H9 (cell line): ENCODE data around the gene USP22. TPM values are rescaled to one million over a fixed set of nuclear protein-coding genes. Genes with fewer than 3 reads are reported as not detected.
A peak's percentile ranks its signal among the peaks of the same experiment; 100 is the strongest.

Experiments
- DNase-seq: peaks from one replicate; pipeline ENCODE4 v3.0.0-alpha.2; 2017
- H2AFZ ChIP-seq: one replicate; pipeline ENCODE4 v1.6.1; 2013; ENCODE audit warnings: mild to moderate bottlenecking, low read length, control low read depth, moderate library complexity
- H2AK5ac ChIP-seq: 2 replicates; pipeline ENCODE4 v1.6.1; 2013; ENCODE audit warnings: low read length, control low read depth, mixed read lengths; ENCODE audit not compliant: insufficient read length
- H2BK120ac ChIP-seq: one replicate; pipeline ENCODE4 v1.6.1; 2013; ENCODE audit warnings: low read depth, mild to moderate bottlenecking, low read length, control low read depth, inconsistent platforms; ENCODE audit not compliant: poor library complexity, severe bottlenecking
- H2BK12ac ChIP-seq: 2 replicates; pipeline ENCODE4 v1.6.1; 2013; ENCODE audit warnings: low read length, control low read depth, mixed read lengths, low read depth; ENCODE audit not compliant: insufficient read length
- H2BK15ac ChIP-seq: 2 replicates; pipeline ENCODE4 v1.6.1; 2013; ENCODE audit warnings: low read depth, low read length, control low read depth
- H2BK20ac ChIP-seq: one replicate; pipeline ENCODE4 v1.6.1; 2013; ENCODE audit warnings: low read depth, mild to moderate bottlenecking, low read length, control low read depth, inconsistent platforms; ENCODE audit not compliant: poor library complexity, severe bottlenecking
- H2BK5ac ChIP-seq: 2 replicates; pipeline ENCODE4 v1.6.1; 2013; ENCODE audit warnings: low read length, control low read depth, mixed read lengths; ENCODE audit not compliant: insufficient read length
- H3K14ac ChIP-seq: 2 replicates; pipeline ENCODE4 v1.6.1; 2013; ENCODE audit warnings: low read length, control low read depth; ENCODE audit not compliant: insufficient read depth
- H3K18ac ChIP-seq: 2 replicates; pipeline ENCODE4 v1.6.1; 2013; ENCODE audit warnings: low read depth, mild to moderate bottlenecking, mixed read lengths, low read length, control low read depth; ENCODE audit not compliant: insufficient read length
- H3K23ac ChIP-seq: 2 replicates; pipeline ENCODE4 v1.6.1; 2013; ENCODE audit warnings: low read length, control low read depth, mixed read lengths, low read depth; ENCODE audit not compliant: insufficient read length
- H3K23me2 ChIP-seq: 2 replicates; pipeline ENCODE4 v1.6.1; 2013; ENCODE audit warnings: low read depth, mild to moderate bottlenecking, mixed read lengths, low read length, control low read depth; ENCODE audit not compliant: insufficient read length, poor library complexity, severe bottlenecking
- H3K27ac ChIP-seq: 2 replicates; pipeline ENCODE4 v1.5.1; 2013; ENCODE audit warnings: low read length, control low read depth, mixed read lengths, low read depth; ENCODE audit not compliant: insufficient read length
- H3K27me3 ChIP-seq: 2 replicates; pipeline ENCODE4 v1.6.1; 2013; ENCODE audit warnings: low read length, control low read depth, inconsistent platforms; ENCODE audit not compliant: insufficient read depth
- H3K4ac ChIP-seq: 2 replicates; pipeline ENCODE4 v1.6.1; 2013; ENCODE audit warnings: low read depth, mild to moderate bottlenecking, control low read depth, inconsistent platforms, low read length, moderate library complexity
- H3K4me1 ChIP-seq: 2 replicates; pipeline ENCODE4 v1.6.1; 2013; ENCODE audit warnings: low read length, control low read depth, inconsistent platforms; ENCODE audit not compliant: insufficient read depth
- H3K4me2 ChIP-seq: 2 replicates; pipeline ENCODE4 v1.6.1; 2013; ENCODE audit warnings: low read length, control low read depth, mixed read lengths; ENCODE audit not compliant: insufficient read length, insufficient read depth
- H3K56ac ChIP-seq: 2 replicates; pipeline ENCODE4 v1.6.1; 2013; ENCODE audit warnings: low read depth, mild to moderate bottlenecking, mixed read lengths, low read length, control low read depth; ENCODE audit not compliant: insufficient read length
- H3K79me1 ChIP-seq: 2 replicates; pipeline ENCODE4 v1.6.1; 2013; ENCODE audit warnings: low read depth, mild to moderate bottlenecking, moderate library complexity, low read length, control low read depth, inconsistent platforms; ENCODE audit not compliant: insufficient read depth, poor library complexity, severe bottlenecking
- H3K79me2 ChIP-seq: 2 replicates; pipeline ENCODE4 v1.6.1; 2013; ENCODE audit warnings: low read length, control low read depth, inconsistent platforms; ENCODE audit not compliant: insufficient read depth
- H3K9ac ChIP-seq: 2 replicates; pipeline ENCODE4 v1.6.1; 2013; ENCODE audit warnings: low read length, control low read depth, mixed read lengths; ENCODE audit not compliant: insufficient read length; ENCODE audit errors: extremely low read depth
- H3K9me3 ChIP-seq: one replicate; pipeline ENCODE4 v1.6.1; 2013; ENCODE audit warnings: low read depth, low read length, inconsistent platforms; ENCODE audit not compliant: control insufficient read depth
- H3T11ph ChIP-seq: one replicate; pipeline ENCODE4 v1.6.1; 2013; ENCODE audit warnings: mild to moderate bottlenecking, low read length, control low read depth, inconsistent platforms
- H4K20me1 ChIP-seq: one replicate; pipeline ENCODE4 v1.6.1; 2013; ENCODE audit not compliant: control insufficient read depth, insufficient read length, insufficient read depth
- H4K5ac ChIP-seq: 2 replicates; pipeline ENCODE4 v1.6.1; 2013; ENCODE audit warnings: low read depth, mild to moderate bottlenecking, mixed read lengths, low read length, control low read depth; ENCODE audit not compliant: insufficient read length
- H4K8ac ChIP-seq: replicated peaks from 2 replicates; pipeline ENCODE4 v1.6.1; 2013; ENCODE audit warnings: low read length, control low read depth, mixed read lengths, low read depth; ENCODE audit not compliant: insufficient read length
- H4K91ac ChIP-seq: 2 replicates; pipeline ENCODE4 v1.6.1; 2013; ENCODE audit warnings: low read depth, mild to moderate bottlenecking, moderate library complexity, mixed read lengths, low read length, control low read depth; ENCODE audit not compliant: insufficient read length
- H3K27ac Mint-ChIP-seq, 3 experiments: 2 replicates in 2 of 3; 3 replicates in 1 of 3; pipeline ENCODE4 v1.8.0; 2020 to 2021; ENCODE audit warnings: mixed read lengths in 3 of 3, mild to moderate bottlenecking in 1 of 3, moderate library complexity in 1 of 3
- H3K27me3 Mint-ChIP-seq: 2 replicates; pipeline ENCODE4 v1.8.0; 2021; ENCODE audit warnings: low read depth, mild to moderate bottlenecking, moderate library complexity, mixed read lengths
- H3K36me3 Mint-ChIP-seq, 3 experiments: 2 replicates in 2 of 3; 3 replicates in 1 of 3; pipeline ENCODE4 v1.8.0; 2020 to 2021; ENCODE audit warnings: low read depth in 3 of 3, mixed read lengths in 3 of 3; ENCODE audit not compliant: insufficient read depth in 1 of 3
- H3K4me1 Mint-ChIP-seq, 2 experiments: 2 replicates each; pipeline ENCODE4 v1.8.0; 2020; ENCODE audit warnings: mixed read lengths in 2 of 2
- H3K4me3 Mint-ChIP-seq, 2 experiments: 2 replicates in 1 of 2; 3 replicates in 1 of 2; pipeline ENCODE4 v1.8.0; 2020 to 2021; ENCODE audit warnings: mild to moderate bottlenecking in 2 of 2, mixed read lengths in 2 of 2, moderate library complexity in 1 of 2
- H3K9me3 Mint-ChIP-seq, 2 experiments: 2 replicates in 1 of 2; 3 replicates in 1 of 2; pipeline ENCODE4 v1.8.0; 2020; ENCODE audit warnings: mild to moderate bottlenecking in 2 of 2, mixed read lengths in 2 of 2, moderate library complexity in 1 of 2
- CTCF ChIP-seq: fragments of 200-600 bp; sonication (generic); conservative IDR thresholded peaks from 3 replicates; pipeline ENCODE4 v1.8.0; 2021; ENCODE audit warnings: antibody characterized with exemption, mild to moderate bottlenecking
- WGBS: extraction: QIAGEN DNeasy Blood & Tissue Kit; methylation state at CpG from one replicate; pipeline ENCODE4 v1.1.7; 2013; ENCODE audit warnings: missing lambda C conversion rate, low lambda C conversion rate, mixed read lengths; ENCODE audit not compliant: insufficient read length; ENCODE audit errors: extremely low coverage; 5-methylcytosine and 5-hydroxymethylcytosine counted together
- total RNA-seq: library from RNA; stranded (reverse); gene quantifications from 2 replicates; pipeline ENCODE4 v1.2.1, GENCODE V29; 2021

Gene USP22
- total RNA-seq, 1 experiment from 2014 or later: 345 TPM

GRCh38 chr17:21034340-21035235, 8.2 kb downstream of the USP22 start:
- WGBS: no CpG with 5 or more reads among the region's 13 CpGs
- Mint-ChIP-seq H3K4me1 (peaks cover 65 to 72% of the 10 kb centered on the region in 2 experiments), H3K9me3 (no peaks in the 10 kb centered on the region), H3K4me3 (peak overlapping the region in 1 of 2 experiments; percentile 43; a peak in 3 of 5 replicates), H3K36me3 (peaks cover 11 to 55% (median 43%) of the 10 kb centered on the region in 3 experiments; a peak in 6 of 7 replicates), H3K27ac (peak overlapping the region; percentile 50 to 87 (median 50); a peak in 6 of 7 replicates), H3K27me3 (no peaks in the 10 kb centered on the region; the same call in 1 of the 2 replicates)
- no peaks in the 10 kb centered on the region for H4K20me1 ChIP-seq
- H2BK20ac ChIP-seq: no peak overlapping the region
- no peak overlapping the region for H2AK5ac ChIP-seq
- peak overlapping the region; percentile 34 for H3K4me2 ChIP-seq
- H3K79me2 ChIP-seq: peaks cover 95% of the 10 kb centered on the region
- no peak for DNase-seq
- no peaks in the 10 kb centered on the region for H3K27me3 ChIP-seq
- H3K23ac ChIP-seq: no peak overlapping the region
- no peak overlapping the region for H2AFZ ChIP-seq
- H4K8ac ChIP-seq: no peak overlapping the region
- no peak overlapping the region for H3K9ac ChIP-seq
- H3K18ac ChIP-seq: no peak overlapping the region
- no peaks in the 10 kb centered on the region for H3K23me2 ChIP-seq
- no peak overlapping the region for H2BK15ac ChIP-seq
- no peak overlapping the region for H3K4ac ChIP-seq
- no peaks in the 10 kb centered on the region for H3K9me3 ChIP-seq
- H4K91ac ChIP-seq: no peak overlapping the region
- no peak overlapping the region for H2BK12ac ChIP-seq
- no peak for TF ChIP-seq CTCF
- H3K27ac ChIP-seq: no peak overlapping the region
- peaks cover 15% of the 10 kb centered on the region for H3K4me1 ChIP-seq
- H3K56ac ChIP-seq: no peak overlapping the region
- no peaks in the 10 kb centered on the region for H3K79me1 ChIP-seq
- no peak overlapping the region for H4K5ac ChIP-seq
- no peak overlapping the region for H2BK5ac ChIP-seq
- H2BK120ac ChIP-seq: no peak overlapping the region
- no peak overlapping the region for H3T11ph ChIP-seq
- H3K14ac ChIP-seq: no peak overlapping the region
